Measurements from ENCODE around the gene PGAP2. TPM values are rescaled to one million over a fixed set of nuclear protein-coding genes. Genes with fewer than 3 reads are reported as not detected.
"Not testable (repeated sequence)": the region's sequence is repeated elsewhere in the genome, so short reads cannot be mapped to it uniquely, and the experiment has no call there.

PGAP2 gene
- polyA plus RNA-seq, result 10 to 100 TPM in 2 of 3 donors, not detected in 1; 10.7 to 16.1 TPM

DNA sequence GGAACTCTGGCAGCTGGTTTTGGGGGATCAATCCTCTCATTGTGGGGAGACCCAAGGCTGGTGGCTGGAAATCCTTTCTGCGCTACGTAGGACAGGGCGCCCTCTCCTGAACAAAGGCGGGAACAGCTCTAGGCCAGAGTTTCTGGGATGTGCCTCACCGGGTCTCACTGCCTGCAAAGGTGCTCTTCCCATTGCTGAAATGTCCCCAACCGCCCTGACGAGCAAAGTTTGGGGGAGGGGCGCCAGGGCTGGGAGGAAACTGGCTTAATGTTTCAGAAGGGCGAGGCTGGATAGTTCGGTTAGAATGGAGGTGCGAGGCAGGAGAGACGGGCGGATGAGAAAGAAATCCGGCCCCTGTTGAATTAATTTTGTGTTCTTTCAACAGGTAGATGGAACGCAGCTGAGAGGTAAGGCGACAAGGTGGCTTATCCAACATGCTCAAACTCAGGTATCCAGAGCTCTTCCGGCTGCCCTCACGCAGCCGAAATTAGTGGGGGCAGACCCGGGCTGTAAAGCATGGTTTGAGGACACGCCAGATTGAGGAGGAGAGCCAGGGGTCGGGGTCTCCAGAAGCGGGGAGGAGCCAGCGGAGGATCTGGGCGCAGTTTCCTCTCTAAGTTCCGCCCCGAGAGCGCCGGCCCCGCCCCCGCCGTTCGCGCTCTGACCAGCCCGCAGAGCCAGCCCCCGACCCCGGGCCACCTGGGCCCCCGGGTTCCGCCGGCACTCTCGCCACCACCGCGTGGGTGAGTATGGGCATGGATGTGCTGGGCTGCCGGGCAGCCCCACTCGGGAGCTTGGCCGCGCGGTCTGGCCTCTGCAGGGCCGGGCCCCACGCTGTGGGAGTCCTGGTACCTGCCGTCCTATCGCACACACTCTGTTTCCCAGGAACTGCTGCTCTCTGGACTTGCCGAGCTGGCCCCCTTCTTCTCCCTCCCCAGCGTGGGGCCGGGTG lies at the start of gene PGAP2:
PGAP2 (plus strand) TSS at position 652 of the 952 bp plus-strand sequence. CDS start 2,700 bp downstream, outside the sequence.
- peak within 1 kb of the TSS; percentile 96 to 98 (median 98) for H3K4me3 Mint-ChIP-seq
- H3K9me3 Mint-ChIP-seq, result no peaks in the 10 kb centered on the region
- H3K36me3 Mint-ChIP-seq, result no peaks in the 10 kb centered on the region
- peak within 1 kb of the TSS; percentile 83 to 97 (median 91) for H3K27ac Mint-ChIP-seq
- H3K27me3 Mint-ChIP-seq (ENCODE audit: low read depth in 3 of 3), result peaks cover 2 to 6% (median 3%) of the 10 kb centered on the region in 3 donors
- DNase-seq, result peak; percentile 50 to 57 (median 56)
- peaks cover 14 to 18% of the 10 kb centered on the region in 2 donors for H3K4me1 Mint-ChIP-seq

DNA sequence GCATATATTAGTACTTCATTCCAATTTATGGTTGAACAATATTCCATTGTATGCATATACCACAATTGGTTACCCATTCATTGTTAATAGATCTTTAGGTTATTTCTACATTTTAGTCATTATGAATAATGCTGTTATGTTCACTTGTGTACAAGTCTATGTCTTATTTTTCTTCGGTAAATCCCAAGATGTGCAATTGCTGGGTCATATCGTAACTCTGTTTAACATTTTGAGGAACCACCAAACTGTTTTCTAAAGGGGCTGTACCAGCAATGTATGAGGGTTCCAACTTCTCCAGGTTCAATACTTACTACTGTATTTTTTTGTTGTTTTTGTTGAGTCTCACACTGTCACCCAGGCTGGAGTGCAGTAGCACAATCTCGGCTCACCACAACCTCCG lies 44.1 kb upstream of the PGAP2 start:
- no peak for DNase-seq
- H3K4me1 Mint-ChIP-seq, result peaks cover 0 to 4% of the 10 kb centered on the region in 2 donors
- H3K4me3 Mint-ChIP-seq, result no peak overlapping the region
- peaks cover 19 to 41% (median 33%) of the 10 kb centered on the region in 3 donors for H3K36me3 Mint-ChIP-seq
- H3K9me3 Mint-ChIP-seq, result no peaks in the 10 kb centered on the region
- no peak overlapping the region for H3K27ac Mint-ChIP-seq
- H3K27me3 Mint-ChIP-seq (ENCODE audit: low read depth in 3 of 3), result peaks cover 0 to 2% (median 0%) of the 10 kb centered on the region in 3 donors

DNA sequence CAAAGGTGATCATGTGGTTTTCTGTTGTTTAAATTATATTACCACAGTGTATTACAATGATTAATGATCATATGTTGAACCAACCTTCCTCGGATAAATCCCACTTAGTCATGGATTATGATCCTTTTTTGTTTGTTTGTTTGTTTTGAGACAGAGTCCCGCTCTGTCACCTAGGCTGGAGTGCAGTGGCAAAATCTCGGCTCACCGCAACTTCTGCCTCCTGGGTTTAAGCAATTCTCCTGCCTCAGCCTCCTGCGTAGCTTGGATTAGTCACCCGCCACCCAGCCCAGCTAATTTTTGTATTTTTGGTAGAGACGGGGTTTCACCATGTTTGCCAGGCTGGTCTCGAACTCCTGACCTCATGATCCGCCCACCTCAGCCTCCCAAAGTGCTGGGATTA lies 41.5 kb upstream of the PGAP2 start:
- H3K27ac Mint-ChIP-seq; DNase-seq; H3K27me3 Mint-ChIP-seq (ENCODE audit: low read depth in 3 of 3); H3K9me3 Mint-ChIP-seq; H3K4me1 Mint-ChIP-seq; H3K4me3 Mint-ChIP-seq: not testable (repeated sequence)
- H3K36me3 Mint-ChIP-seq, result peaks cover 27 to 49% (median 36%) of the 10 kb centered on the region in 3 donors

DNA sequence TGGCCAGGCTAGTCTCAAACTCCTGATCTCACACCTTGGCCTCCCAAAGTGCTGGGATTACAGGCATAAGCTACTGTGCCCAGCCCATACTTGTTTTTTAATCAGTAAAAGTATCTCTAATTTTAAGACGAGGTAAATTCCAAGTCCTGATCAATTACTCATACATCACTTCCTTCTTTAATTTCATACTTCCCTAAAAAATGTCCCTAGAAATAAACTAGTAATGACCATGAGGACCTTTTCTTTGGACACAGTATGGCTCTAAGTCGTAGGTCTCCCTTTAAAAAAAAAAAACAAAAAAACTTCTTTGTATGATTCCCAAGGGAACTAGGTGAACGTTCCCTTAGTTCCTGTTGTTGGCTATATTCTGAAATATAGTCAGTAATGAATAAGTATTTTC lies 40.8 kb upstream of the PGAP2 start:
- H3K9me3 Mint-ChIP-seq, result no peaks in the 10 kb centered on the region
- peaks cover 23 to 51% (median 32%) of the 10 kb centered on the region in 3 donors for H3K36me3 Mint-ChIP-seq
- H3K27me3 Mint-ChIP-seq (ENCODE audit: low read depth in 3 of 3), result peaks cover 0 to 2% (median 0%) of the 10 kb centered on the region in 3 donors
- no peaks in the 10 kb centered on the region for H3K4me1 Mint-ChIP-seq
- H3K4me3 Mint-ChIP-seq, result no peak overlapping the region
- DNase-seq, result no peak
- no peak overlapping the region for H3K27ac Mint-ChIP-seq

DNA sequence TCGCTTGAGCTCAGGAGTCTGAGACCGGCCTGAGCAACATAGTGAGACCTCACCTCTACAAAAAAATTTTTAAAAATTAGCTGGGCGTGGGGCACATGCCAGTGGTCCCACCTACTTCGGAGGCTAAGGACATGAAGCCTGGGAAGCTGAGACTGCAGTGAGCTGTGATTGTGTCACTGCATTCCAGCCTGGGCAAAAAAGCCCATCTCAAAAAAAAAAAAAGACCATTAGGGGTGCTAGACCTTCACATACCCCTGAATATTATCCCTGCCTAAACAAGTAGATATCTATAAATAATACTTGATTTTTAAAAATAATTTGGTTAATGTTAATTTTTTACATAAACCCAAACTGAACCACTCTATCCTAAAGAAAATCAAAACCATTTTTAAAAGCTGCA lies 35.2 kb upstream of the PGAP2 start:
- no peak overlapping the region for H3K27ac Mint-ChIP-seq

DNA sequence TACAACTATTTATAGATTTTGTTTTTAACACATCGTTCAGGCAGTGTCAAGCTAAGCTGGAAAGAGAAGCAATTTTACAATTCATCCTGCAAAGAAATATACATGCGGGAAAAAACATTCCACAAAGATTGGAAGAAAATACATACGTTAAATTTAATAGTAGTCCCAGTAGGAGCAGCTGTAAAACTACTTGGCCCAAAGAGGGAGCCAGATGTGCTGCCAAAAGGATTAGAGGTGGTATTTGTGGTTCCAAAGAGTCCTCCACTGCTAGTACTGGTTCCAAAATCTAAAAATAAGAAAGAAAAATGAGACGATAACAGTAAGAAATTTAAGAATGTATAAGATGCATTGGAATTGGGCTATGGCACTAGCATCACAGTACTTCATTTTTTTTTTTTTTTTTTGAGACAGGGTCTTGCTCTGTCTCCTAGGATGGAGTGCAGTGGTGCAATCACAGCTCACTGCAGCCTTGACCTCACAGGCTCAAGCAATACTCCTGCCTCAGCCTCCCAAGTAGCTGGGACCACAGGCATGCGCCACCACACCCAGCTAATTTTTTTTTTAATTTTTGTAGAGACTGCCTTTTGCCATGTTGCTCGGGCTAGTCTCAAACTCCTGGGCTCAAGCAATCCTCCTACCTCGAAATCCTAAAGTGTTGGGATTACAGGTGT lies 32.5 kb upstream of the PGAP2 start:
- H3K36me3 Mint-ChIP-seq, result peaks cover 25 to 46% (median 34%) of the 10 kb centered on the region in 3 donors
- H3K4me1 Mint-ChIP-seq, result peaks cover 3 to 11% of the 10 kb centered on the region in 2 donors

More for the DNA sequence above, 35.2 kb upstream of the PGAP2 start:
- H3K4me1 Mint-ChIP-seq, result peaks cover 1 to 2% of the 10 kb centered on the region in 2 donors
- DNase-seq, result no peak
- no peaks in the 10 kb centered on the region for H3K9me3 Mint-ChIP-seq
- H3K4me3 Mint-ChIP-seq, result no peak overlapping the region
- peaks cover 17 to 51% (median 35%) of the 10 kb centered on the region in 3 donors for H3K36me3 Mint-ChIP-seq
- peaks cover 0 to 2% (median 0%) of the 10 kb centered on the region in 3 donors for H3K27me3 Mint-ChIP-seq (ENCODE audit: low read depth in 3 of 3)

DNA sequence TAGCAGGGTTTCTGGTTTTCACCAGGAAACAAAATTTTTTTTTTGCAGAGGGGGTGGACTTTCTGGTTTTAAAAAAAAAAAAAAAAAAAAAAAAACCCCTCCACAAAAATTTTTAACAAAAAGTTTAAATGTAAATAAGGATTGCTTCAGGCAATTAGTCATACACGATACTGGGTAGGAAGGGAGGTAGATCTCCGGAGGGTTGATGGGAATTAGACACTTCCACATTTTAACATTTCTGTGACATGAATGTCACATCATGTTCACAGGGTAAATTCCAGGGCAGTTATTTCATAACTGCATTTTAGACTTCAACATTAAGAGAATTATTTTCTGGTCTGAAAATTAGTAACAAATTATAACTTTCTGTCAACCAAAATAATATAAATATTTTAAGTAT lies 26.9 kb upstream of the PGAP2 start:
- Mint-ChIP-seq H3K4me3 (peak overlapping the region in 1 of 5 donors; percentile 21), H3K9me3 (no peaks in the 10 kb centered on the region)

More for the DNA sequence above, 32.5 kb upstream of the PGAP2 start:
- Mint-ChIP-seq H3K9me3 (no peaks in the 10 kb centered on the region), H3K27ac (peak overlapping the region in 2 of 6 donors; percentile 24 to 55), H3K27me3 (ENCODE audit: low read depth in 3 of 3) (no peaks in the 10 kb centered on the region), H3K4me3 (no peak overlapping the region)
- no peak for DNase-seq

DNA sequence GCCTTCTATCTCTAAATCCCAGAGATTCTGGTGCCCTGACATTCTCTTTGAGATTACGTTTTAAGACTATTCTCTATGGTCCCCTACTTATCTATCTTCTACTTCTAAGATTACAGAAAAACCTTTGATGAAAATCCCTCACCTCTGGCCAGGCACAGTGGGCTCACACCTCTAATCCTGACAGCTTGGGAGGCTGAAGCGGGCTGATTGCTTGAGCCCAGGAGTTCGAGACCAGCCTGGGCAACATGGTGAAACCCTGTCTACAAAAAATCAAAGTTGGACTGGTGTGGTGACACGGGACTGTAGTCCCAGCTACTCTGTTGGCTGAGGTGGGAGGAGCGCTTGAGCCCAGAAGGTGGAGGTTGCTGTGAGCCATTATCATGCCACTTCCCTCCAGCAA lies 25.4 kb upstream of the PGAP2 start:
- Mint-ChIP-seq H3K9me3 (no peaks in the 10 kb centered on the region), H3K27ac (peak overlapping the region in 4 of 6 donors; percentile 28 to 92 (median 55)), H3K4me1 (peaks cover 43 to 72% of the 10 kb centered on the region in 2 donors), H3K36me3 (peaks cover 9 to 17% (median 13%) of the 10 kb centered on the region in 3 donors), H3K4me3 (no peak overlapping the region), H3K27me3 (ENCODE audit: low read depth in 3 of 3) (peaks cover 0 to 4% (median 2%) of the 10 kb centered on the region in 3 donors)
- no peak for DNase-seq

More for the DNA sequence above, 26.9 kb upstream of the PGAP2 start:
- peak overlapping the region in 4 of 6 donors; percentile 40 to 84 (median 66) for H3K27ac Mint-ChIP-seq
- H3K36me3 Mint-ChIP-seq, result peaks cover 13 to 21% (median 21%) of the 10 kb centered on the region in 3 donors
- H3K27me3 Mint-ChIP-seq (ENCODE audit: low read depth in 3 of 3), result peaks cover 0 to 4% (median 2%) of the 10 kb centered on the region in 3 donors
- peaks cover 33 to 56% of the 10 kb centered on the region in 2 donors for H3K4me1 Mint-ChIP-seq
- no peak for DNase-seq

DNA sequence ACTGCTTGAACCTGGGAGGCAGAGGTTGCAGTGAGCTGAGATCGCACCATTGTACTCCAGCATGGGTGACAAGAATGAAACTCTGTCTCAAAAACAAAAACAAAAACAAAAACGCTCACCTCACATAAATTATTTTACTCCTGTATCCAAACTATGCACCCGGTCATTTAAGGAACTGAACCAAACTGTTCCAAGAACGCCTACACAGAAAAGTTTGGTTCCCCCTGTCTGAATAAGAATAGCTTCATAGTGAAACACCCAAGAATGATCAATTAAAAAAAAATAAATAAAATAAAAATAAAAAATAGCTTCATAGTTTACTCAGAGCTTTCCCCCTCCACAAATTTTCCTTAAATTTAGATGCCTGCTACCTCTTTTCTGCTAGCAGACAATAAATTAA lies 24.7 kb upstream of the PGAP2 start:
- no peak for DNase-seq
- no peak overlapping the region for H3K4me3 Mint-ChIP-seq
- peaks cover 47 to 70% of the 10 kb centered on the region in 2 donors for H3K4me1 Mint-ChIP-seq
- peaks cover 4 to 11% (median 8%) of the 10 kb centered on the region in 3 donors for H3K36me3 Mint-ChIP-seq
- peaks cover 0 to 4% (median 2%) of the 10 kb centered on the region in 3 donors for H3K27me3 Mint-ChIP-seq (ENCODE audit: low read depth in 3 of 3)
- peak overlapping the region; percentile 43 to 98 (median 74) for H3K27ac Mint-ChIP-seq
- no peaks in the 10 kb centered on the region for H3K9me3 Mint-ChIP-seq

DNA sequence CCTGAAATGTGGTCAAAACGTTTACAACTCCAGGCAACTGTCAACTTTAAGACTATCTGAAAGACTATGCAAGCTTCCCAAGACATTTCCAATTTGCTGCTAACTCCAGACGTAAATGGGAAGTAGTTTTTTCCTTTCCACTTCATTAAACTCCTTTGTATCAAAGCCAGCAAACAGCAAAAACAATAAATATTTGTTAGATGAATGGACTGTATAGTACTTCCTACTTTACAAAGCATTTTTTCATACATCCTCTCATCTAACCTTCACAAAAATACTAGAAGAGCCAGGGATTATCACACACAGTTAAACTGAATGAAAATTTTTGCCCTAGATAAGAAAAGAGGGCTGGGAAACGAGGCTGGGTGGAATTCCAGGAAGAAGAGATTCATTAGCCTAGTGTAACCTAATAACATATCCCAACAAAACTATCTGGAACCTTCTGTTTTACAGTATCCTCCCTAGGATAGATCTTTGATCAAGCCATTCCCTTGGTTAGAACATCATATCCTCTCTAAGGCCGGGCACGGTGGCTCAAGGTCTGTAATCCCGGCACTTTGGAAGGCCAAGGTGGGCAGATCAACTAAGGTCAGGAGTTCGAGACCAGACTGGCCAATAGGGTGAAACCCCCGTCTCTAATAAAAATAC lies 21.5 kb upstream of the PGAP2 start:
- Mint-ChIP-seq H3K4me1 (peaks cover 51 to 73% of the 10 kb centered on the region in 2 donors), H3K27me3 (ENCODE audit: low read depth in 3 of 3) (peaks cover 0 to 2% (median 0%) of the 10 kb centered on the region in 3 donors), H3K9me3 (no peaks in the 10 kb centered on the region), H3K27ac (peak overlapping the region; percentile 65 to 98 (median 90)), H3K4me3 (no peak overlapping the region), H3K36me3 (peaks cover 0 to 3% (median 0%) of the 10 kb centered on the region in 3 donors)
- DNase-seq, result no peak

DNA sequence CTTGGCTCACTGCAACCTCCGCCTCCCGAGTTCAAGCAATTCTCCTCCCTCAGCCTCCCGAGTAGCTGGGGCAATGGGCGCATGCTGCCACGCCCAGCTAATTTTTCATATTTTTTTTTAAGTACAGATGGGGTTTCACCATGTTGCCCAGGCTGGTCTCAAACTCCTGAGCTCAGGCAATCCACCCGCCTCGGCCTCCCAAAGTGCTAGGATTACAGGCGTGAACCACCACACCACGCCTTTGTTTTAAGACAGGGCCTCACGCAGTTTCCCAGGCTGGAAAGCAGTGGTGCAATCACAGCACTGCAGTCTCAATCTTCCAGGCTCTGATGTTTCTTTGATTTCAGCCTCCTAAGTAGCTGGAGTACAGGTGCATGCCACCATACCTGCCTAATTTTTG lies 14.0 kb upstream of the PGAP2 start:
- not testable (repeated sequence) for H3K36me3 Mint-ChIP-seq, DNase-seq, H3K4me3 Mint-ChIP-seq, H3K9me3 Mint-ChIP-seq
- peaks cover 45 to 46% of the 10 kb centered on the region in 2 donors for H3K4me1 Mint-ChIP-seq
- H3K27ac Mint-ChIP-seq, result peak overlapping the region; percentile 21 to 99 (median 59)
- peaks cover 5 to 16% (median 13%) of the 10 kb centered on the region in 3 donors for H3K27me3 Mint-ChIP-seq (ENCODE audit: low read depth in 3 of 3)

DNA sequence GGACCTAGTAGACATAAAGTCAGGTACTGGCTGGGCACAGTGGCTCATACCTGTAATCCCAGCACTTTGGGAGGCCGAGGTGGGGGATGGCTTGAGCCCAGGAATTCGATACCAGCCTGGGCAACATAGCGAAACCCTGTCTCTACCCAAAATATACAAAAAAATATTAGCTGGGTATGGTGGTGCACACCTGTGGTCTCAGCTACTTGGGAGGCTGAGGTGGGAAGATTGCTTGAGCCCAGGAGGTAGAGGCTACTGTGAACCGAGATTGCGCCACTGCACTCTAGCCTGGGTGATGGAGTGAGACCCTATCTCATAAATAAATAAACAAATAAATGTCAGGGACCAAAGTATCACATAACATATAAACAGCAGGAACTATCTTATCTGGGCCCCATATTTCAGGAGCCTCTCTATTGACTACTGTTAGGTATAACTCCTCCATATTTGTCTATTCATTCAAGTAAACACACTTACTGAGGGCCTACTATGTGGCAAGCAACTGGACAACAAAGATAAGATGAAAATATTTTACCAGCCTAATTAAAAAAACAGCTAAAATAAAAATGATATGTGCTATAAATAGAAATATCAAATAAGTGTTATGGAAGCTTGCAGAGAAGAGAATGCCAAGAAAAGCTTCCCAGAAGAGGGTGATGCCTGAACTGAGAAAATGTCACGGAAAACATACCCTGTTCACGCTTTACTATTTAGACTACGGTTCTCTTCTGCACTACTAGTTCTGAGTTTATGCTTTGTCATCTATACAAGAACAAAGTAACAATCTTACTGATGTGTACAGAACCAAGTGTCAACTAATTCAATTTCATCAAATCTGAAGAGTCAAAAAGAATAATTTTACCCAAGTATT lies 13.0 kb upstream of the PGAP2 start:
- DNase-seq, result no peak
- Mint-ChIP-seq H3K36me3 (peaks cover 0 to 7% (median 0%) of the 10 kb centered on the region in 3 donors), H3K4me1 (peaks cover 37 to 40% of the 10 kb centered on the region in 2 donors), H3K27me3 (ENCODE audit: low read depth in 3 of 3) (peaks cover 5 to 16% (median 13%) of the 10 kb centered on the region in 3 donors), H3K27ac (peak overlapping the region; percentile 99 to 100 (median 99)), H3K4me3 (peak overlapping the region; percentile 92 to 99 (median 99)), H3K9me3 (no peaks in the 10 kb centered on the region)
